ENCODE data around the gene NT5C2. TPM values are rescaled to one million over a fixed set of nuclear protein-coding genes. Genes with fewer than 3 reads are reported as not detected.

NT5C2 gene
- total and polyA plus RNA-seq, 10 donors: 21.7 to 115 (median 89.6) TPM

DNA sequence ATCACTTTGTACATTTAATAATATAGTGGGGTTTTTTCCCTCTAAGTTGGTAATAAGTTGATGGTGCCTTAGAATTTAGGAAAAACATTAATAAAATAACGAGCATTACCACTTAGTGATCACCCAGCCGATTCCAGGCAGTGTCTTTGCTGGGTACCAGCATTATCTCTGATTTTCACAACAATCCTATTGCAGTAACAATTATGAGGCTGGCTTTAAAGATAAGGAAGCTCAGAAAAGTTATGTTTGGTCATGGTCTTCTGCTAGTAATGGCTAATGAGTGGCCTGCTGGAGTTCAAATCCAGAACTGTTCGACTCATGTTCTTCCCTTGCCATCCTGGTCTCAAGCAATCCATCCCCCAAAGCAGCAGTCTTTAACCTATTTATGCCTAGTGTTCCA lies 147.1 kb downstream of the NT5C2 start:
- peaks cover 0 to 18% (median 0%) of the 10 kb centered on the region in 6 donors for H3K36me3 ChIP-seq
- H3K9me3 ChIP-seq: no peaks in the 10 kb centered on the region
- TF ChIP-seq POLR2A (IDR thresholded peaks at IDR 0.05) (no peak), POLR2AphosphoS5 (IDR thresholded peaks at IDR 0.05) (no peak)
- no peaks in the 10 kb centered on the region for H3K4me1 ChIP-seq
- no peak for DNase-seq
- no peaks in the 10 kb centered on the region for H3K27me3 ChIP-seq (replicated peaks in 1 of 7)
- H3K27ac ChIP-seq: no peak overlapping the region
- no peak overlapping the region for H3K4me3 ChIP-seq
- WGBS, 5 donors: 91 to 96% (median 93%) methylated on average over 3 of the region's 3 CpGs
- intact Hi-C loops (cut with DNase I; ENCODE audit: low total_unique reads): no loop called here

- Histone ChIP-seq H3K4me3 (no peak overlapping the region), H3K36me3 (peaks cover 0 to 9% (median 0%) of the 10 kb centered on the region in 6 donors), H3K27me3 (replicated peaks in 1 of 7) (no peaks in the 10 kb centered on the region), H3K27ac (no peak overlapping the region), H3K4me1 (no peaks in the 10 kb centered on the region), H3K9me3 (no peaks in the 10 kb centered on the region)
- 81 to 91% (median 87%) methylated on average over 8 of the region's 8 CpGs for WGBS, 5 donors
- intact Hi-C loops (cut with DNase I; ENCODE audit: low total_unique reads): no loop called here
- TF ChIP-seq POLR2AphosphoS5 (IDR thresholded peaks at IDR 0.05) (no peak), POLR2A (IDR thresholded peaks at IDR 0.05) (no peak), CTCF (IDR thresholded peaks at IDR 0.05 in 8 of 11, conservative IDR thresholded peaks at IDR 0.05 in 3 of 11) (no peak)
- no peak for DNase-seq
These were observed 148.1 kb downstream of the NT5C2 start for GRCh38 chr10:103044942-103045489.

- no peak overlapping the region for H3K27ac ChIP-seq
- H3K36me3 ChIP-seq: no peaks in the 10 kb centered on the region
- TF ChIP-seq POLR2AphosphoS5 (IDR thresholded peaks at IDR 0.05) (no peak), CTCF (IDR thresholded peaks at IDR 0.05 in 8 of 11, conservative IDR thresholded peaks at IDR 0.05 in 3 of 11) (no peak), POLR2A (IDR thresholded peaks at IDR 0.05) (no peak)
- H3K27me3 ChIP-seq (replicated peaks in 1 of 7): no peaks in the 10 kb centered on the region
- H3K4me3 ChIP-seq: no peak overlapping the region
- no peaks in the 10 kb centered on the region for H3K9me3 ChIP-seq
- 90 to 97% (median 94%) methylated on average over 7 of the region's 7 CpGs for WGBS, 5 donors
- DNase-seq: no peak
- H3K4me1 ChIP-seq: no peaks in the 10 kb centered on the region
- intact Hi-C loops (cut with DNase I; ENCODE audit: low total_unique reads): no loop called here
These were observed 150.2 kb downstream of the NT5C2 start for GRCh38 chr10:103042908-103043307.

DNA sequence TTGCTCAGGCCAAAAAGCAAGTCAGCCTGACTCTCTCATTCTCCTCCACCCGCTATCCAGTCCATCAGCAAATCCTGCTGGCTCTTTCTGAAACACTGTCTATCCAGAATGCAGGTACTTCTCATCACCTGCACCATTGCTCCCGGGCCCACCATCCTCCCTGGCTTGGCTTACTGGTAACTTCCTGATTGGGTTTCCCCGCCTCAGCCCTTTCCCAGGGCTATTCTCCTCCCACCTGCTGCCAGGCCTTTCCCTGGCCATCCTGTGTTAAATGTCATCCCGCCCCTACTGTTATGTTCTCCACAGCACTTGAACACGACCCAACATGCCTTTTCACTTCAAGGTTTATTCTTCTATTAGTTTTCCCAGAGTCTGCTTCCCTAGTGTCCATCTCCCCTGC lies 150.9 kb downstream of the NT5C2 start:
- intact Hi-C loops (cut with DNase I; ENCODE audit: low total_unique reads): no loop called here
- H3K36me3 ChIP-seq: no peaks in the 10 kb centered on the region
- 78 to 94% (median 83%) methylated on average over 5 of the region's 5 CpGs for WGBS, 5 donors
- TF ChIP-seq POLR2AphosphoS5 (IDR thresholded peaks at IDR 0.05) (no peak), CTCF (IDR thresholded peaks at IDR 0.05 in 8 of 11, conservative IDR thresholded peaks at IDR 0.05 in 3 of 11) (no peak), POLR2A (IDR thresholded peaks at IDR 0.05) (no peak)
- H3K27ac ChIP-seq: no peak overlapping the region
- no peaks in the 10 kb centered on the region for H3K27me3 ChIP-seq (replicated peaks in 1 of 7)
- no peaks in the 10 kb centered on the region for H3K4me1 ChIP-seq
- no peak for DNase-seq
- H3K9me3 ChIP-seq: no peaks in the 10 kb centered on the region
- H3K4me3 ChIP-seq: no peak overlapping the region

DNA sequence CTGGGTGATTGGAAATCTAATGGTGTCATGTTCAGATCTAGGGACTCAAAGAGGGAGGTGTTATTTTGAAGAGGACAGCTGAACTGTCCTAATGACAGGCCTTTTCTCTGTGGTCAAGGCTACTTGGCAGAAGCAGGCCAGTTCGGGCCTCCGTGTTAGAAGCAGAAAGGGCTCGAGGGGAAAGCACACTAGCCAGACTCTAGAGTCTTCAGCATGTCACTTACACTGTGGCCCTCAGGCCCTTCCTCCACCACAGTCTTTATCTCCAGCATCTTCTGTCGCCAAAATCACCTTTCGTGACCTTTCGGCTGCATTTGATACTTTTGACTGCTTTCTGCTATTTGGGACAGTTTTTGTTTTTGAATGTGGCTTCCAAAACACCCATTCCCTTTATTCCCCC lies 151.7 kb downstream of the NT5C2 start:
- no peaks in the 10 kb centered on the region for H3K36me3 ChIP-seq
- no peaks in the 10 kb centered on the region for H3K9me3 ChIP-seq
- H3K4me1 ChIP-seq: no peaks in the 10 kb centered on the region
- H3K27me3 ChIP-seq (replicated peaks in 1 of 7): no peaks in the 10 kb centered on the region
- no peak for DNase-seq
- no peak overlapping the region for H3K4me3 ChIP-seq
- WGBS, 5 donors: 86 to 94% (median 93%) methylated on average over 6 of the region's 6 CpGs
- no peak overlapping the region for H3K27ac ChIP-seq
- intact Hi-C loops (cut with DNase I; ENCODE audit: low total_unique reads): no loop called here
- TF ChIP-seq CTCF (IDR thresholded peaks at IDR 0.05 in 8 of 11, conservative IDR thresholded peaks at IDR 0.05 in 3 of 11) (no peak), POLR2AphosphoS5 (IDR thresholded peaks at IDR 0.05) (no peak), POLR2A (IDR thresholded peaks at IDR 0.05) (no peak)
